GM23338 (cell line): ENCODE measurements around the gene ZNF644. TPM values are rescaled to one million over a fixed set of nuclear protein-coding genes. Genes with fewer than 3 reads are reported as not detected.

Source experiments
- ATAC-seq: fragments of 200-7000 bp; cut with Tn5 transposase; 3 replicates; pipeline ENCODE4 v1.9.1; 2020
- DNase-seq: peaks from one replicate; pipeline ENCODE4 v3.0.0-alpha.2; 2015; ENCODE audit warnings: low spot score
- H2AFZ ChIP-seq: fragments of 200-600 bp; sonication (generic); 2 replicates; pipeline ENCODE4 v1.8.0; 2016; ENCODE audit warnings: antibody characterized with exemption, mild to moderate bottlenecking, moderate library complexity
- H3F3A ChIP-seq: fragments of 200-600 bp; sonication (generic); replicated peaks from 2 replicates; pipeline ENCODE4 v1.8.0; 2017; ENCODE audit warnings: antibody characterized with exemption, mixed run types, low read depth
- H3K27ac ChIP-seq: fragments of 200-600 bp; sonication (generic); 2 replicates; pipeline ENCODE4 v1.6.1; 2016; ENCODE audit warnings: low read depth
- H3K27me3 ChIP-seq: fragments of 200-600 bp; sonication (generic); 2 replicates; pipeline ENCODE4 v1.8.0; 2016; ENCODE audit warnings: mild to moderate bottlenecking, mixed run types, moderate library complexity; ENCODE audit not compliant: insufficient read depth
- H3K36me3 ChIP-seq: fragments of 200-600 bp; sonication (generic); 2 replicates; pipeline ENCODE4 v1.8.0; 2016; ENCODE audit warnings: mild to moderate bottlenecking; ENCODE audit not compliant: insufficient read depth
- H3K4me1 ChIP-seq: fragments of 200-600 bp; sonication (generic); 2 replicates; pipeline ENCODE4 v1.8.0; 2016; ENCODE audit warnings: mild to moderate bottlenecking, moderate library complexity; ENCODE audit not compliant: insufficient read depth
- H3K4me2 ChIP-seq: fragments of 200-600 bp; sonication (generic); 2 replicates; pipeline ENCODE4 v1.7.1; 2017; ENCODE audit warnings: mixed run types
- H3K4me3 ChIP-seq: fragments of 200-600 bp; sonication (generic); 2 replicates; pipeline ENCODE4 v1.6.1; 2016; ENCODE audit warnings: mixed run types
- H3K79me2 ChIP-seq: fragments of 200-600 bp; sonication (generic); replicated peaks from 2 replicates; pipeline ENCODE4 v1.8.0; 2017; ENCODE audit warnings: mild to moderate bottlenecking; ENCODE audit not compliant: insufficient read depth
- H3K9me2 ChIP-seq: fragments of 200-600 bp; sonication (generic); 2 replicates; pipeline ENCODE4 v1.8.0; 2017; ENCODE audit not compliant: insufficient read depth
- H4K20me1 ChIP-seq: fragments of 200-600 bp; sonication (generic); replicated peaks from 2 replicates; pipeline ENCODE4 v1.8.0; 2017; ENCODE audit warnings: mild to moderate bottlenecking; ENCODE audit not compliant: insufficient read depth
- H3K27ac Mint-ChIP-seq: 2 replicates; pipeline ENCODE4 v1.8.0; 2020; ENCODE audit warnings: inconsistent platforms, mild to moderate bottlenecking, moderate library complexity, mixed read lengths
- H3K27me3 Mint-ChIP-seq: 3 replicates; pipeline ENCODE4 v1.8.0; 2022; ENCODE audit warnings: low read depth, mild to moderate bottlenecking, moderate library complexity, mixed read lengths, inconsistent platforms; ENCODE audit not compliant: insufficient read depth, poor library complexity
- H3K36me3 Mint-ChIP-seq: 3 replicates; pipeline ENCODE4 v1.8.0; 2021; ENCODE audit warnings: low read depth, mild to moderate bottlenecking, inconsistent platforms, moderate library complexity, mixed read lengths
- H3K4me1 Mint-ChIP-seq: 3 replicates; pipeline ENCODE4 v1.8.0; 2020; ENCODE audit warnings: mild to moderate bottlenecking, inconsistent platforms, mixed read lengths
- H3K4me3 Mint-ChIP-seq: 3 replicates; pipeline ENCODE4 v1.8.0; 2021; ENCODE audit warnings: moderate library complexity, mild to moderate bottlenecking, inconsistent platforms, mixed read lengths
- H3K9me3 Mint-ChIP-seq: 3 replicates; pipeline ENCODE4 v1.8.0; 2020; ENCODE audit warnings: moderate library complexity, mild to moderate bottlenecking, inconsistent platforms, mixed read lengths
- EZH2phosphoT487 ChIP-seq: fragments of 200-600 bp; sonication (generic); IDR thresholded peaks from one replicate; pipeline ENCODE4 v1.8.1; 2018; ENCODE audit warnings: antibody characterized with exemption; ENCODE audit not compliant: unreplicated experiment
- JUNB ChIP-seq: IDR thresholded peaks from one replicate; pipeline ENCODE4 v1.6.1; 2016; ENCODE audit warnings: antibody characterized with exemption; ENCODE audit not compliant: unreplicated experiment
- ZNF114 ChIP-seq: fragments of 250-450 bp; sonication (Bioruptor Pico); IDR thresholded peaks from 2 replicates; pipeline ENCODE4 v1.5.0; 2020; ENCODE audit warnings: mild to moderate bottlenecking, moderate library complexity
- ZNF462 ChIP-seq: fragments of 250-450 bp; sonication (Bioruptor Pico); IDR thresholded peaks from 2 replicates; pipeline ENCODE4 v1.5.0; 2020; ENCODE audit warnings: mild to moderate bottlenecking, moderate library complexity
- polyA plus RNA-seq: library from polyadenylated mRNA; unstranded; fragments of >200 nt; fragmentation: Nextera tagmentation; extraction: Ambion mirVana; gene quantifications from 2 replicates; pipeline ENCODE4 v1.2.1, GENCODE V29; 2016
- total RNA-seq: library from RNA; depleted of rRNA; stranded (reverse); fragments of >200 nt; shearing (Covaris generic); gene quantifications from 2 replicates; pipeline ENCODE4 v1.2.3, GENCODE V29; 2014

ZNF644 gene
- total and polyA plus RNA-seq, 2 experiments from 2014 or later, result 101 to 103 TPM

GRCh38 chr1:91026320-91026719 is 4.5 kb upstream of the ZNF644 start:
- no peak overlapping the region for H3K27ac ChIP-seq
- H3K4me1 Mint-ChIP-seq, result peaks cover 14% of the 10 kb centered on the region; the same call in 2 of the 3 replicates
- TF ChIP-seq ZNF114 (no peak), ZNF462 (CRISPR knock-in tag) (no peak)
- no peaks in the 10 kb centered on the region for H3K36me3 ChIP-seq
- no peaks in the 10 kb centered on the region for H3K36me3 Mint-ChIP-seq
- H2AFZ ChIP-seq, result no peak overlapping the region
- no peak overlapping the region for H3K4me3 ChIP-seq
- H3K4me3 Mint-ChIP-seq, result no peak overlapping the region
- H3K27me3 ChIP-seq, result no peaks in the 10 kb centered on the region
- H3K27ac Mint-ChIP-seq, result no peak overlapping the region
- H3K4me1 ChIP-seq, result peaks cover 7% of the 10 kb centered on the region
- H3F3A ChIP-seq, result no peaks in the 10 kb centered on the region
- H3K4me2 ChIP-seq, result no peak overlapping the region
- H3K9me3 Mint-ChIP-seq, result no peaks in the 10 kb centered on the region
- no peaks in the 10 kb centered on the region for H3K79me2 ChIP-seq
- no peak for ATAC-seq
- H3K9me2 ChIP-seq, result no peaks in the 10 kb centered on the region
- peaks cover 9% of the 10 kb centered on the region for H3K27me3 Mint-ChIP-seq
- no peaks in the 10 kb centered on the region for H4K20me1 ChIP-seq
- no peak for DNase-seq

- ATAC-seq (no peak), DNase-seq (no peak)
- H3K27ac ChIP-seq, result no peak overlapping the region
- H3K4me1 ChIP-seq, result peaks cover 16% of the 10 kb centered on the region
- no peak overlapping the region; the same call in 1 of the 2 replicates for H2AFZ ChIP-seq
- no peak overlapping the region for H3K4me3 ChIP-seq
- H3K4me1 Mint-ChIP-seq, result peaks cover 18% of the 10 kb centered on the region; the same call in 2 of the 3 replicates
- peaks cover 8% of the 10 kb centered on the region; the same call in 1 of the 2 replicates for H3F3A ChIP-seq
- H3K4me3 Mint-ChIP-seq, result no peak overlapping the region
- H3K4me2 ChIP-seq, result no peak overlapping the region
- no peaks in the 10 kb centered on the region for H3K27me3 ChIP-seq
- peaks cover 14% of the 10 kb centered on the region for H3K36me3 Mint-ChIP-seq
- peaks cover 19% of the 10 kb centered on the region for H3K27me3 Mint-ChIP-seq
- H3K9me2 ChIP-seq, result no peaks in the 10 kb centered on the region
- H4K20me1 ChIP-seq, result no peaks in the 10 kb centered on the region
- peaks cover 4% of the 10 kb centered on the region; the same call in 1 of the 2 replicates for H3K36me3 ChIP-seq
- H3K27ac Mint-ChIP-seq, result no peak overlapping the region
- peaks cover 5% of the 10 kb centered on the region; the same call in 1 of the 3 replicates for H3K9me3 Mint-ChIP-seq
- peaks cover 17% of the 10 kb centered on the region for H3K79me2 ChIP-seq
- TF ChIP-seq JUNB (no peak), ZNF462 (CRISPR knock-in tag) (no peak), EZH2phosphoT487 (no peak)
Measured at GRCh38 chr1:91024481-91025119, 2.8 kb upstream of the ZNF644 start.
